Stimulated activated CD4-positive, alpha-beta T cell treated with anti-CD3 and anti-CD28 coated beads, Interleukin-12 subunit alpha, Interleukin-12 subunit beta, amount 100 ng/mL, for 48 hours (primary cell): Measurements from ENCODE around the gene LMNTD2.

ENCODE experiments used
- DNase-seq, 3 donors: peaks; one replicate each; pipeline ENCODE4 v3.0.0-alpha.2; 2020; ENCODE audit warnings: low read depth in 2 of 3, low spot score in 1 of 3

The LMNTD2 gene

DNA sequence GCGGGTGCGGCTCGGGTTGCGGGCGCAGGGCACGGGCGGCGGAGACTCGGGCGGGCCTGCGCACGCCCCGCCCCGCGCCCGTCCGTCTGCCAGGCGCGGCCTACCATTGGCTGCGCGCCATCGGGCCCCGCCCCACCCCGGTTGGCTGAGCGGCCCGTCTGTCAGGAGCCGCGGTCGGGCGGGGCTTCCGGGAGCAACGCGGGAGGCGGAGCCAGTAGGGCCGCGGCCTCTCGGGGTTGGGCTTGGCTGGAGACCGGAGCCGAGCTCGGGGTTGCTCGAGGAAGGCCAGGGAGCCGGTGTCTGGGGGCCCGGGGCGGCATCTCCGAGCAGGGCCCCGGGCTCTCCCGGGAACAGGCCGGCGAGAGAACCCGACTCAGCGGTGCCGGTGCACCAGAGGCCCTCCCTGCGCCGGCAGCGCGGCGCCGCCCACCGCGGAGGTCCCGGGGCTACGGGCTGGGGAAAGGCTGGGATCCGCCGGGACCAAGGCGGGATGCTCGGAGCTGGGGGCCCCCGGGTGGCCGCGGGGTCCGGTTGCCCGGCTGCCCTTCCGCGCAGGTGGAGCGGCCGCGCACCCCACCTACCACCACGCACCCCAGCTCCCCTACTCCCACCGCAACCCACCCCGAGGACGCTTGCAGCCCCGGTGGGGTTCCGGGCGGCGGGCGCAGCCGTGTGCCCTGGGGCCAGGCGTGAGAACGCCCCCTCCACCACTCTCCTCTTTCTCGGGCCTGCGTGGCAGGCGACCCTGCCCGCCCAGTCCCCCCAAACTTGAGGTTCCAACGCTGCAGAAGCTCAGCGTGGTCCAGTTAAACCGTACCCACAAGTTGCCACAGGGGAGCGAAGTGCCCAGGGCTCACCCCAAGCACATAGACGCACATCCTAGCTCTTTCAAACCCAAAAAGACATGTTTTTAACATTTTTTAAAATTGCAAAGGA lies 24.8 kb downstream of the LMNTD2 start, which contains the start of gene HRAS:
Gene HRAS, minus strand, starts transcription at position 58 of the 936 bp plus-strand sequence.
- DNase-seq: peak; percentile 87 to 94 (median 90)

DNA sequence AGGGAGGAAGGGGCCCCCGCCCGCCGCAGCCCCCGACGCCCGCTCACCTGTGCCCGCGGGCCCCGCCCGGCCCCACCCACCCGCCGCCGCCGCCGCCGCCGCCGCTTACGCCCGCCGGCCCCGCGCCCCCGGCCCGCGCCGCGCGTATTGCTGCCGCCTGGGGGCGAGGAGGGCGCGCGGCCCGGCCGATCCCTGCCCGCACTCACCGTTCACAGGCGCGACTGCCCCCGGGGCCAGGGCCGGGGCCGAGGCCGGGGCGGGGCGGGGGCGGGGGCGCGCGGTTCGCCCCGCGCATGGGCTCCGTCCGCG lies 25.4 kb downstream of the LMNTD2 start:
- DNase-seq: no peak

DNA sequence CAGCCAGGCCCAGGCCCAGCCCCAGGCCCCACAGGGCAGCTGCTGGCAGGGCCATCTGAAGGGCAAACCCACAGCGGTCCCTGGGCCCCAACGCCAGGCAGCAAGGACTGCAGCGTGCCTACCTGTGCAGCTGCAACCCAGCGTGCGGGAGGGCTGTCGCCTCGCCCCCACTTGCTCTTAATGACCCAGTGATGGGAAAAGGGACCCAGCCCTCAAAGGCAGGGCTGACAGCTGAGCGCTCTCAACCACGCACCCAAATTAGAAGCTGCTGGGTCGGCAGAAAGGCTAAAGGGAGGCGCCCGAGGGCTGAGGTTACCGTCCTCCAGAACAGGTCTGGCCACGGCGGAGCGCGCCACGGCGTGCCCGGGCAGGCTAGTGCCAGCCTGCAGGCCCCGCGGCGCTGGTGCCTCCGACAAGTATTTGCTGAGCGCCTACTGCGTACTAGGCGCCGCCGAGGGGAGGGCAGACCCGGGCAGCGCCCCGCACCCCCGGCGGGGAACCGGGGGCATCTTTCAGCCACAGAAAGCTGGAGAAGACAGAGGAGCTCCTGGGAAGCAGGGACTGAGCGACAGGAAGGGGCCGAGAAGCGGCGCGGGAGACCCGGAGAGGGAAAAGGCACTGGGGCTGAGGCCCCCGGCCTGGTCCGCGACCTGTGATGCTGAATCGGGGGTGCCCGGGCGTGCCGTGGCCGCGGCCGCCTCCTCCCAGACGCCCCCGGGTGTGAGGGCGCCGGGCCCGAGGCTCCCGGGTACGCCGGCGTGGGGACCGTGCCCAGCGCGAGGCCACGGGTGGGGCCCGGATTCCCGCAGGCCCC lies 25.9 kb downstream of the LMNTD2 start:
- no peak for DNase-seq

DNA sequence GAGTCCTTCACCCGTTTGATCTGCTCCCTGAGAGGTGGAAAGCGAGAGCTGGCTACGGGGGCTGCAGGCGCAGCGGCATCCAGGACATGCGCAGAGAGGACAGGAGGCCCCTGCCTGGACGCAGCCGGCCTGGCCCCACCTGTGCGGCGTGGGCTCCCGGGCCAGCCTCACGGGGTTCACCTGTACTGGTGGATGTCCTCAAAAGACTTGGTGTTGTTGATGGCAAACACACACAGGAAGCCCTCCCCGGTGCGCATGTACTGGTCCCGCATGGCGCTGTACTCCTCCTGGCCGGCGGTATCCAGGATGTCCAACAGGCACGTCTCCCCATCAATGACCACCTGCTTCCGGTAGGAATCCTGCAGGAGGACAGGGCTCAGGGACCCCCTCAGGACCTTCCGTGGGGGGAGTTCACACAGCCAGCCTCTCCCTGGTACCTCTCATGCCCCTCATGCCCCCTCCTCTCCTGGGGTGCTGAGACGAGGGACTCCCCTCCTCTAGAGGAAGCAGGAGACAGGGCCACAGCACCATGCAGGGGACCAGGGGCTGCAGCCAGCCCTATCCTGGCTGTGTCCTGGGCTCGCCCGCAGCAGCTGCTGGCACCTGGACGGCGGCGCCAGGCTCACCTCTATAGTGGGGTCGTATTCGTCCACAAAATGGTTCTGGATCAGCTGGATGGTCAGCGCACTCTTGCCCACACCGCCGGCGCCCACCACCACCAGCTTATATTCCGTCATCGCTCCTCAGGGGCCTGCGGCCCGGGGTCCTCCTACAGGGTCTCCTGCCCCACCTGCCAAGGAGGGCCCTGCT lies 26.7 kb downstream of the LMNTD2 start:
- DNase-seq: no peak

DNA sequence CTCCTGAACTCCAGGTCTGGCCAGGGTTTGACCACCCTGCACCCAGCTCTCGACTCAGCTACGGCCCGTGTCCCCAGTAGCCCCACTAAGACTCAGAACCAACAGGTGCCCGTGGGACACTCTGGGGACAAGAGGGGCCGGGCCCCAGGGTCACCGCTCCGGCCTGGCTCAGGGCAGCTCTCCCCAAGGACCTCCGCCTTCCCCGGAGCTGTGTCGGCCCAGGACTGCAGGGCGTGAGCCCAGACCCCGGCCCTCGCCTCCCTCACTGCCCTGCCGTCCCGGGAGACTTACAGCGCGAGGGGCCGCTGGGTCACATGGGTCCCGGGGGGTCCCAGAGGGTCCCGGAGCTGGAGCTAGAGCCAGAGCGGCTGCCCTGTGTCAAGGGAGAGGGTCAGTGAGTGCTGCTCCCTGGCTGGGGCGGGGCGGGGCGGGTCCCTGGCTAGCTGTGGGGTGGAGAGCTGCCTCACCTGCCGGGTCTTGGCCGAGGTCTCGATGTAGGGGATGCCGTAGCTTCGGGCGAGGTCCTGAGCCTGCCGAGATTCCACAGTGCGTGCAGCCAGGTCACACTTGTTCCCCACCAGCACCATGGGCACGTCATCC lies 27.5 kb downstream of the LMNTD2 start:
- DNase-seq: no peak

DNA sequence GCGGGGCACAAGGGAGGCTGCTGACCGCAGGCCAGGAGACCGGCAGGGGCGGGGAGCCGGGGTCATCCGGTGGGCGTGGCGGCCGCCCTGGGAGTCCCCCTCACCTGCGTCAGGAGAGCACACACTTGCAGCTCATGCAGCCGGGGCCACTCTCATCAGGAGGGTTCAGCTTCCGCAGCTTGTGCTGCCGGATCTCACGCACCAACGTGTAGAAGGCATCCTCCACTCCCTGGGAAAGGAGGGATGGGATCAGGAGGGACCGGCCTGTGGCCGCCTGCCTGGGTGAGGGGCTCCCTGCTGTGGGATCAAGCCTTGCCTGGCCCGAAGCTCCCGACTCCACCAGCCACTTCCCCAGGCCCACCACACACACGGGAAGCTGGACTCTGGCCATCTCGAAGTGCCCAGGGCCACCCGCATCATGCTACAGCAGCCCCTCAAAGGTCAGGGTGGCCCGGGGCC lies 28.0 kb downstream of the LMNTD2 start:
- DNase-seq: no peak

DNA sequence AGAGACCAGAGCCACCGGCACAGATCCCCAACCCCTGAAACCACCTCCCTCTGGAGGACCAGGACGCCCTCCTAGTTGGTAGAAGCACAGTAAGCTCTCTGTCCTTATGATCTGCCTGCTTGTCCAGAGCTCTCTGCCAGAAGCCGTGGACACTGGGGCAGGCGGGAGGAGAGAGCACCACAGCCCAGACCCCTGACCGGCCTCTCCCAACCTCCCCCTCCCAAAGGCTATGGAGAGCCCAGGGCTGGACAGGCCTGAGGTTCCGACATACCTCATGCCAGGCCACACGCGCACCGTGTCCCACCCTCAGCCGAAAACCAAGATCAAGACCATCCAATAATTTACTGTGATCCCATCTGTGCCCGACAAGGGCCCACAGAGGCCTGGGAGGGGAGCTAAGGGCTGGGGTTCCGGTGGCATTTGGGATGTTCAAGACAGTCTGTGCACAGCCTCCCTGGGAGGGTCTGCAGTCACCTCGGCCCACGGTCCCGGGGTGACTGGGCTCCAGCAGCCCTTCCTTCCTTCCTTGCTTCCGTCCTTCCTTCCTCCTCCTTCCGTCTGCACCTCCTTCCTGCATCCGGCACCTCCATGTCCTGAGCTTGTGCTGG lies 28.5 kb downstream of the LMNTD2 start:
- no peak for DNase-seq

DNA sequence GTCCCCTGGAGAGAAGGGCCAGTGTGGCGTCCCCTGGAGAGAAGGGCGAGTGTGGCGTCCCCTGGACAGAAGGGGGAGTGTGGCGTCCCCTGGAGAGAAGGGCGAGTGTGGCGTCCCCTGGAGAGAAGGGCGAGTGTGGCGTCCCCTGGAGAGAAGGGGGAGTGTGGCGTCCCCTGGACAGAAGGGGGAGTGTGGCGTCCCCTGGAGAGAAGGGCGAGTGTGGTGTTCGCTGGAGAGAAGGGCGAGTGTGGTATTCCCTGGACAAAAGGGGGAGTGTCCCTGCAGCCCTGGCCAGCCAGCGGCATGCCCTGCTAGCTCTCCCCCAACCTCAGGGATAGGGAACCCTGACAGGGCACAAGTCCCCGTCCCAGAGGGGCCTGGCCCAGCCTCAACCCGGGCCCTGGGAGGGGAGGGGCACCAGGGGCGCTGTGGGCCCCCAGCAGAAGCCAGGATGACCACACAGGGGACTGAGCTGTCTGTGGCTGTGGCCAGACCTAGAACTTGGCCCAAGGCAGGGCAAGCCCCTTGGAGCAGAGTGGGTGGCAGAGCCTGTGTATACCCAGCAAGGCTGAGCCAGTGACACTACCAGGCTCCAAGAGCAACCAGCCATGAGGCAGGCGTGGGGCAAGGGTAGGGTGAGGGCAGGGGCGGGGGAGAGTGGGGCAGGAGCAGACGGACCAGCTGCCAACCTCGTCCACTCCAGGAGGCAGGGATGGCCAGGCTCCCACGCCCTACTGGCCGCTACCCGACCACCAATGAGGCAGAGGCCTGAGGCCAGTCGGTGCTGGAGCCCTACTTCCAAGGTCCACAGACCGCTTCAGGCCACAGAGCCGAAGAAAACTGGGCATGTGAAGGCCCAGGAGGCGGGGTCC lies 29.3 kb downstream of the LMNTD2 start:
- DNase-seq: no peak

DNA sequence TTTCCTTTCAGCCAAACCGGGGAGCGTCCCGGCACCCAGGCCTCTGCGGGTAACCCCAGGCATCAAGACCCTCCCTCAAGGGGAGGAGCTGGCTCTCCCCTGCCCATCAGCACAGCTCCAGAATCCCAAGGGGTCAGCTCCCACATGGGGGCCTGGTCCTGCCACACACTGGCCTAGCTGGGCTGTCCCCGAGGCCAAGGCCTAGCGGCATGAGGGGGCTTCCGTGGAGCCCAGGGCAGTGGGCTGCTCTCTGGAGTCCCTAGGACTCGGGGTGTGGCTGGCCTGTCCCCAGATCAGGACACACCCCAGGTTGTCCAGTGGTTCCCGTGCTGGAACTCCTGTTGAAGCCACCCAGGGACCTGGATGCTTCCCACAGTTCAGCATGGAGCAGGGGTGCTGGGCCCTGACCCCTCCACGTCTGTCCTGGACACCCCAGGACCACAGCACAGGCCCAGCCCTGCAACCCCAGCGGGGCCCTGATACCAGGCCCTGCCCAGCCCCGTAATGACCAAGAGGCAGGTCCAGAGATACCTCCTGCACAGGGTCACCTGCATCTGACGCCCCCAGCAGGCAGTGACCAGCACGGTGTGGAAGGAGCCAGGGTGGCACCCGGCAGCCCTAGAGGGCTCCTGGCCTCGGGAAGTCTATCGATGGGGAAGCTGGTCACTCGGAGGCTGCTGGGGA lies 30.7 kb downstream of the LMNTD2 start:
- no peak for DNase-seq

DNA sequence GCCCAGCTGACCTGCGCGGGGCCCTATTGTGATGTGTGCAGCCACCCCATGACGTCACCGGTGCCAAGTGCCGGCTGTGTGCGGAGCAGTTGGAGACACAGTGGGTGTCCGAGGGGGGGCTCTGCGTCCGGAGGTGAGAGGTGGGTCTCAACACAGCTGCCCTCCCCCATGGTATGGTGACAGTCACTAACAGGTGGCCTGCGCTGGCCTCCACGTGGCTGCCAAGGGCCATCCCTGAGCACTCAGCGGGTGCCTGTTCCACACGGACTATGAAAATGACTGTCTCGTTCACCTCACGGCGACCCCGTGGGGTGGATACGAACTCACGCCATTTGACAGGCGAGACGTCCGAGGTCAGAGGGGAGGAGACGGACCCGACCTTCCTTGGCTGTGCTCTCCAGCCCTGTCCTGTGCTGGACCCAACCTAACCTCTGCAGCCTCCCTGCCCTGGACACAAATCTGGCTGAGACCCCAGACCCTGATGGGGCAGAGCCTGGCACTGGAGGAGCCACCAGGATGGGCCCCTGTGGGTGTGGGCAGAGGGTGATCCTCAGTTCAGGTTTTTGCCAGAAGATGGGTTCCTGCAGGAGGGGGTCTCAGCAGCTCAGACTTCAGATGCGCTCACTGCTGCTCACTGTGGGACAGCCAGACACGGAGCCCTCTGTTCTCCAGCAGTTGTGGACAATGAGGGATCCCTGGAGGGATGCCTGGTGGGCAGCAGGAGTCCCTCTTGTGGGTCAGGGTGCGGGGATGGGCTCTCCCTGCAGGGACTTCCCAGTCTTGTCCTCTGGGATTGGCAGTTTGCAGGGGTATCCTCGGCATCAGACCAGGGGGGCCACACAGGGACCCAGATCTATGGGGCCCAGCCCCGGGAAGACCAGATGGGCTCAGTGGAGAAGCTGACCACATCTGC lies 31.5 kb downstream of the LMNTD2 start:
- DNase-seq: no peak

DNA sequence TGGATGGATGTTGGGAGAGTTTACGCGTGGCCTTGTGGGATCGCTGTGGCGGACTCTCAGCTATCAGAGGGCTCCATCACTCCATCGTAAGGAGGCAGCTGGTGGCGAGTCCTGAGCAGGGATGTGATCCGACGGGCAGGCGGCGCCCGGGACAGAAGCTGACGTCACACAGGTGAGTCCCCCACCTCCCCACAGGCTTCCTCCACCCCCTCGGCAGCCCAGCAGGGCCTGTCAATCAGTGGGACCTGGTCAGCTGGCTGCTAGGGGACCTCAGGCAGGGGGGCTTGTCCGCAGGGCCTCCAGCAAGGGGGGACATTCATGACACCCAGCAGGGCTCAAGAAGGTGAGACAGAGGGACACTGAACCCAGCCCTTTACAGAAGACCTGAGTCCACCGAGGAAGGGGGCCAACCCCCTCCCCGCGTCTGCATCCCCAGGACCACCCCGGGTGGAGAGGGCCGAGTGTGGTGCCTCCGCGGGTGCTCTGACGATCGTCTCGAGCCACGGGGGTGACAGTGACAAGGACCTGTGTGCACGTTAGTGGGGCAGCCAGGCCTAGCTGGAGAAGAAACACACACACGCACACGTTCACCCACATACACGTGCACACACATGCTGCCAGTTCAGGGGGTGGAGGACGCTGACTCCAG lies 32.2 kb downstream of the LMNTD2 start:
- no peak for DNase-seq

DNA sequence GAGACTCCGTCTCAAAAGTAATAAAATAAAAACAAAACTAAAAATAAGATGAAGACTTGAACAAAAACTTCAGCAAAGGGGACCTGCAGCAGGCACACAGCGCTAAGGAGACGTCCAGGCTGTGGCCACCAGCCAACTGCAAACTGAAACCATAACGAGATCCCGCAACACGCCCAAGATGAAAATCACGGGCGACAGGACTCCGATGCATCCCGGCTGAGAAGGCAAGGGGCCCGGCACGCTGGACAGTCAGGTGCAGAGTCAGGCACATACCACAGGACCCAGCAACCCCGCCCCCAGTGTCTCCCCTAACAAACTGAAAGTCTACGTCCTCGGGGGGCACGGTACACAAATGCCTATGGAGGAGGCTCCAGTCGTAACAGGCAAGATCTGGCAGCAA lies 34.3 kb downstream of the LMNTD2 start:
- no peak for DNase-seq

DNA sequence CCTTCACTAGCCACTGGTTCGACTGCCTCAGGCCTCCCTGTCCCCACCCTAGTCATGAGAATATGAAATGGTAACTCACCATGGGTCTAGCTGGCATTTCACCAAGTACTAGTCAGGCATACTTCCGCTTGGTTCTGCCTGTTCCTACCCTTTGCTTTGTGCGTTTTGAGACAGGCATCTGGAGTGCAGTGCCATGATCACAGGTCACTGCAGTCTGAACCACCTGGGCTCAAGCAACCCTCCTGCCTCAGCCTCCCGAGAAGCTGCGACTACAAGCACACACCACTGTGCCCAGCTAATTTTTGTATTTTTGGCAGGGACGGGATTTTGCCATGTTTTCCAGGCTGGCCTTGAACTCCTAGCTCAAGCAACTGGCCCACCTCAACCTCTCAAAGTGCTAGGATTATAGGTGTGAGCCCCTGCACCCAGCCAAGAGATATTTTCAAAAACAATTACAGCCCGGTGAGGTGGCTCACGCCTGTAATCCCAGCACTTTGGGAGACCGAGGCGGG lies 39.3 kb downstream of the LMNTD2 start:
- DNase-seq: no peak

DNA sequence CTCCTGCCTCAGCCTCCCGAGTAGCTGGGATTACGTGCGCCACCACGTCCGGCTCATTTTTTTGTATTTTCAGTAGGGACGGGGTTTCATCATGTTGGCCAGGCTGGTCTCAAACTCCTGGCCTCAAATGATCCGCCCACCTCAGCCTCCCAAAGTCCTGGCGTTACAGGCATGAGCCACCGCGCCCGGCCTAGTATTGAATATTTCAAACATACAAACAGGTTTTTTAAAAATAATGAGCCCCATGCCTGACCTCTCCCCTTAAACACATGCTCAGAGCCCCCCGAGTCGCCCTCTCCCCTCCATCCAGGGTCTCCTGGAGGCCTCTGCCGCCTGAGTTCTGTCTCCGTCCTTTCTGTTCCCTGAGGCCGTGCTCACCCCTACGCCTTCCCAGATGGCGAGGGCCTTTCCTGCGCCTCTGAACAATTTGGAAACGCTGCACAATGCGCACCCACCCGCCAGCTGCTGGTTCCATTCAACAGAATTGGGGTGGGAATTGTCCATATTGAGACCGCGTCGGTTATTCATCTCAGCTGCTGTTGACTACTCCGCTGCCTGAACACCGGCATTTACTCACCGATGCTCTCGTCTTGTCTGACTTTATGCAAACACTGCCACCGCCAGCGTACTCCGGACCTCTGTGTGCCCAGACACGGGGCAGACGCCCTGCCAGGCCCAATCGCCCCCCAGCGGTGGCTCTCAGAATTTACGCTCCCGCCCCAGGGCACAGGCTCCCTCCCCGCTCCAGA lies 39.9 kb downstream of the LMNTD2 start:
- DNase-seq: no peak

DNA sequence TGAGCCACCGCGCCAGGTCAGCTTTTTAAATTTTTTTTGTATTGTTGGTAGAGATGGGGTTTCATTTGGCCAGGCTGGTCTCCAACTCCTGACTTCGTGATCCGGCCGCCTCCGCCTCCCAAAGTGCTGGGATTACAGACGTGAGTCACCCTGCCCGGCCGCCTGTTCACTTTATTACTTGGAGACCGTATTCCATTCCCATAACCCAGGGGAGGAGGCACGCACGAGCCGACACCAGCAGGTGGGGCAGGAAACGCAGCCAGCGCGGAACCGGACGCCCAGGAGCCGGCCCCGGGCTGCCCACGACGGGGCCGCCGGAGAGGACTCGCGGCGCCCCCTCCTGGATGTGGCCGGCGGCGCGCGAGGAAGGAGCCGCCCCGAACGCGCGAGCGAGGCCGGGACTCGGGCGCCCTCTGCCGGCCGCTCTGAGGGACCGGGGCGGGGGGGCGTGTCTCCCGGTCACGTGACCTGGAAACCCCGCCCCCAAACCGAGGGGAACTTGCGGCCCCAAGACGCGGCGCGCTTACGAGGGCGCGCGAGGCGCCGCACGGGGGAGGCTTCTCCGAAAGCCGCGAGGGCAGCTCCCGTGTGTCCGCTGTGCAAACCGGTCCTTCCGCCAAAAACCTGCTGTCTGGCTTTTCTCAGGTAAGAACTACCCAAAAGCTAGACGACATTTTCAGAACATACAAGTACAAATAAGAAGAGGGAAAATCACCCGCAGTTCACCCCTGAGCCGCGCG lies 41.9 kb downstream of the LMNTD2 start:
- peak; percentile 80 to 88 (median 81) for DNase-seq
